HG02623 (cell line): Measurements from ENCODE around the gene FAM124A.
A peak's percentile ranks its signal among the peaks of the same experiment; 100 is the strongest.

Experiments
- ATAC-seq: cut with Tn5 transposase; IDR thresholded peaks from one replicate; pipeline ENCODE4 v1.9.1; 2021; ENCODE audit warnings: moderate library complexity; ENCODE audit not compliant: unreplicated experiment

Gene FAM124A

DNA sequence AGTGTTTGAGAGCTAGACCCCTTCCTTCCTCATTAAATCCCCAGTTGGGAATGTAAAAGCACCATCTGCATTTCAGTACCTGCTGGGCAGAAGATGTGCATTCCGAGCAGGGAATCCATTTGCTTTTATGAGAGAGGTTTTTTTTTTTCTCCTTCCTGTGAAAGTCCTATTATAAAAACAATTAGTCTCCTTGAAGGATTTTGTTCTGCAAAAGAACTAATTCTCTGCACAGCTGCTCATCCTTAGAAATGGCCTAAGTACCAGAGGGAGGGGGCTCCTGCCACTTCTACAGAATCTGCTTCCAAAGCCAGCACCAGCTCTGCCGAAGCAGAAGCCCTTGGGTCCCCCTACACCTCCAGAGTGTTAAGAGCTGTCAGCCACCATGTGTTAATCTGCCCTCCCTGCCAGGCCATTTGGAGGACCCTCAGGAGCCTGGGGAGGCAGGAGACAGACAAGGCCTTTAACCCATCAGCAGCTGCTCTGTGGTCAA is 80.9 kb downstream of the FAM124A start:
- ATAC-seq: no peak

DNA sequence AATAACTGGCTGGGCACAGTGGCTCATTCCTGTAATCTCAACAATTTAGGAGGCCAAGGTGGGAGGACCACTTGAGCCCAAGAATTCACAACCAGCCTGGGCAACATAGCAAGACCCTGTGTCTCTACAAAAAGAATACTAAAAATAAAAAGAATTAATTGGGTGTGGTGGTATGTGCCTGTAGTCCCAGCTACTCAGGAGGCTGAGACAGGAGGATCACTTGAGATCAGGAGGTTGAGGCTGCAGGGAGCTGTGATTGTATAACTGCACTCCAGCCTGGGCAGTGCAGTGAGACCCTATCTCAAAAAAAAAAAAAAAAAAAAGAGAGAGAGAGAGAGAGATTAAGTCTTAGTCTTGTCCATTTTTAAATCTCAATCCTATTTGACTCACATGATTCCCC is 81.7 kb downstream of the FAM124A start:
- no peak for ATAC-seq

DNA sequence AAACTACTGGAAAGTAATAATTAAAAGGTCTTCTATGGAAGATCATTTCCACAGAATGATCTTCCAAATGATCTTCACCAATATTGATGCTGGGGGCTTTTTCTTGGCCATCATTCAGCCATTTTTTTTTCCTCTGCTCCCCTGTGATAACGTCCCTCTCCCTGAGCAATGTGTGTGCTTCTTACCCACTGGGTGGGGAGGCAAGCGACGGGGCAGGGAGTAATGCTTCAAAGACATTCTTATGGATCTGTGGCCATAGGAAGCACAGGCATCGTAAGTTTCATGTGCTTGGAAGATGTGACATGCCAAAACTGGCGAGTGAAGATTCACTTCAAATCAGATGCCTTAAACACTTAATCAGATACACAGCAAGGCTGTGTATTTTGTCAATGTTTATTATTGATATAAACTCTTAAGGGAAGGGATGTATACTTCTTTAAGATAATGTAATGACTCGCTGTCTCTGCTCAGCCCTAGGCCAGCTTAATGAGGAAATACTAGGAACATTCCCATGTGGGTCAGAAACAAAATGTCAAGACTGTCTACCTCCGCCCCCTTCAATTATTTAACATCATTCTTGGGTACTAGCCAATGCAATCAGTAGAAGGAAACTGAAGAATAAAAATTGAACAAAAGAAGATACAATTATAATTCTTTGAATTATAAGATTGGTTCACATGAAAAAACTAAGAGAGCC is 83.2 kb downstream of the FAM124A start:
- no peak for ATAC-seq

GRCh38 chr13:51308781-51309180 is 86.6 kb downstream of the FAM124A start:
- ATAC-seq: no peak

- no peak for ATAC-seq
Observed at GRCh38 chr13:51311231-51311630, 89.0 kb downstream of the FAM124A start.

GRCh38 chr13:51311957-51312520 is 89.8 kb downstream of the FAM124A start:
- no peak for ATAC-seq

DNA sequence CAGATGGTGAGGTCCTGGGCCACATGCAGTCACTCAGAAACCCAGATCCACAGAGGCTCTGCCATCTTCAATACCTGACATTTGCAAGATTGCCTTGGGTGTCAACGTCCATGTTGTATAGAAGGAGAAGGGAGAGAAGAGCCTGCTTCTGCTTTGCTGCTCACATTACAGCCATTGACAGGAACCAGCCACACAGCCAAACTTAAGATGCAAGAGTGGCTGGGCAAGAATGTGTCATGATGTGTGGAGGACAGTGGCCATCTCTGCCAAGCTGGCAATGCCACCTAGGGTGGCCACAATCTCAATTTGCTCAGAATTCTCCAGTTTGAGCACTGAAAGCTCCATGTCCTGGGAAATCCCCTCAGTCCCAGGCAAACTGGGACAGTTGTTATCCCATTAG is 91.4 kb downstream of the FAM124A start:
- no peak for ATAC-seq

DNA sequence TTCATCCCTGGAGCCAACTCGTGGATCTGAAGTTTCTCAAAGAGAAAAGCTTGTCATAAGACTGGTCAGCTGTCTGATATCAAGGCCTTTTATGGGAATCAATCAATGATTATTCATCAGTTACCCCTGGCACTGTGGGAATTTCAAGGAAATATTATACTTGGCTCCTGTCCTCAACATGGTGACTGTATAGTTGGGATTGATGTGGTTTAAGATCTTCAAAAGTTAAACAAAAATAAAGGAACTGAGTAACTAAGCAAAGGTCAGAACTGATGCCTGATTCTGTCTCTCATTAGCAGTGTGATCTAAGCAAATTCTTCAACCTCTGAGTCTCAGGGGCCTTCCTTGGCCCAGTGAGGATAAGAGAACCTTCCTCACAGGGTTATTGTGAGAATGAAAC is 95.1 kb downstream of the FAM124A start:
- ATAC-seq: no peak

DNA sequence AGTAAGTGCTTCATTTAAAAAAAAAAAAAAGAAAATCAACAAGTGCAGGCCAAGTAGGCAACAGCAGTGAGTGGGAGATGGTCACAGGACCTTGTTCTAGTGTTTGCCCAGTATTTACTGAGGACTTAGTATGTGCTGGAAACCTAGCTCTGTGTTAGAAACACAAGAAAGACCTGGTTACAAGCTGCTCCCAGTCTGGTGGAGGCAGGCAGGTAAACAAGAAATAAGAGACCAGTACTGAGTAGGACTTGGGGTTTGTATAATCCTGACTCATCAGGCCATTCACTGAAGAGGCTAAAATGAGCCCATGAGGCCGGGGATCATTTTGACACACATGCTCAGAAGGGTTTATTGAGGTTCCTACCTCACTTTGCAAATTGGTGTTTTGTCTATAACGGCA is 95.8 kb downstream of the FAM124A start:
- ATAC-seq: no peak

- ATAC-seq: no peak
Observed at GRCh38 chr13:51318876-51319275, 96.7 kb downstream of the FAM124A start.

DNA sequence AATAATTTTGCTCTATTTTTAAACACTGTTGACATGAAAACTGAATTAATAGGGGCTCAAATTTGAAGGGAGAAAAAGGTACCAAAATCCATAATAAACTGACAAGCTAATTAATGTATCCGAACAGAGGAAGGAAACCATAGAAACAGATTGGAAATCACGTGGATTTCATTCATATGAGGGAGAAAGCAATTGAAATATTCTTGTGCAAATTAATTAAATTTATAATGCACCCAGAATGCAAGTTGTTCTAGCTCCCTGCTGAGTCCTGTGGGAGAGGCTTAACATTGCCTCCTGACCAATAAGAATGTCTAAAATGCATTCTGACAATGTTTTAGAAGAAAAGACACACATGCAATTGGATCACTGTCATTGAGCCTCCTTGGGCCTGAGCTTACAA is 99.6 kb downstream of the FAM124A start:
- no peak for ATAC-seq

- ATAC-seq: no peak
Observed at GRCh38 chr13:51322826-51323225, 100.6 kb downstream of the FAM124A start.

DNA sequence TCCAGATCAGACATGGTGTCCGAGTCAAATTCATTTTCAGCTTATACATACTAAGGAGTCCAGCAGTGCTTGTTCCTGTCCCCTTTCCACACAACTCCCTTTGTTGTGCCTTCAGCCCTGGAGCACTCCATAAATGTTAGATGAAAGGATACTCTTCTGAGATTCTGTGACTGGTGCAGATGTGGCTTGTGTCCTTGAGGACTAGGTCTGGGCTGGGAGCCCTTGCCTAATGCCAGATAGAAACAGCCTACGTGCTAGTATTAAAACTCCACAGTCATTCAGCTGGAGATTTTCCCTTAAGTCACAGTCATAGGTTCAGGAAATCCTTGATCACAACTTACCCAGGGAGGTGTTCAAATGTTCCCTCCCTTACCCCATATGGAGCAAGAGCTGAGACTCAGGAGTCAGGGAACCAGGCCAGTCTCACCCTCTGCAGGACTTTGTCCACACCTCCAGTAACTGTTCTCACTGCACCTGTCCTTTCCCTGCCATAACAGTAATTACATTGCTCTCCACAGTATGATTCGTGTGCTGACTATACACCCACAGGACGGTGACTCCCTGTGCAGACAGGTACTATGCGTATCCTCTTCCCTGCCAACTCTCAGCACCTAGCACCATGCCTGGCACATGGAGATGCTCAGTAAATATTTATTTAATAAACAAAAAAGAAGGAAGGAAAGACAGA is 101.8 kb downstream of the FAM124A start:
- no peak for ATAC-seq

DNA sequence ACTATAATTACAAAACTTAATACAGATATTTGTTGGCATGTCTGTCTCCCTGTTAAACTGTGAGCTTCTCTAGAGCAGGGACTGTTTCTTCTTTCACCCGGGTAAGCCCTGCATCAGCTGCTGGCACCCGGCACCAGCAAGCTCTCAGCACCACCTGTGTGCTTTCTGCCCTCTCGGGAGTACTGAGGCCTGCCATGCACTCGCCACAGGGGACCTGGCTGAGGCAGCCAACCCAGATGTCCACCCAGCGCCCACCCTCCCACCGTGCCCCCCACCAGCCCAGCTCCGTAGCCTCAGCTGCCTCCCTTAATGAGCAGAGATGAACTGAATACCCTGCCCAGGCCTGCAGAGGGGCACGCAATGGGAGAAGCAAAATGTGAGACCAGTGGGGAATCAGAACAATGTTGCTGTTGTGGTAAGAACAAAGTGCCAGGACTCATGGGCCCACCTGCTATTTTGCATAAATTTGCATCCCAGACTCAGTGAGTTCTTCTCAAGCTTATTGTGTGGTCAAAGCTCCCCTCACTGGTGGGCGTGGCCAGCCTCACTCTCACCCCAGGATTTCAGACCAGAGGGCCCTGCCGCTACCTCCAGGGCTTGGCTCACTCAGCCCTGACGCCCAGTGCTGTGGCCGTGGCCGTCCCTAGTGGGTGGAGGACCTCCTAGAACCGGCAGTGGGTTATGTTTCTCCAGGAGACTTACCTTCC is 102.7 kb downstream of the FAM124A start:
- ATAC-seq: no peak

DNA sequence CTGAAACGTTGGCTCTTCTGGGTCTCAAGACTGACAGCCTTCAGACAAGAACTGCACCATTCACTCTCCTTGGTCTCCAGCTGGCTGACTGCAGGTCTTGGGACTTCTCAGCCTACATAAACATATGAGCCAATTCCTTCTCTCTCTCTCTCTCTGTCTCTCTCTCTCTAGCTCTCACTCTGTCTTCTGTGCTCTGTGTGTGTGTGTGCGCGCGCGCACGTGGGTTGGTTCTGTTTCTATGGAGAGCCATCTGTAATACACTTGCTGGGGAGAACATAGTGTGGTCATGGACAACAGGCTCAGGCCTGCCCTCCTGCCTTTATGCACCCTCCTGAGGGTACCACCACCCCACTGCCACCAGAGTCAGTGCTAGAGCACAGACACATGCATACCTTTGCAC is 103.6 kb downstream of the FAM124A start:
- no peak for ATAC-seq

DNA sequence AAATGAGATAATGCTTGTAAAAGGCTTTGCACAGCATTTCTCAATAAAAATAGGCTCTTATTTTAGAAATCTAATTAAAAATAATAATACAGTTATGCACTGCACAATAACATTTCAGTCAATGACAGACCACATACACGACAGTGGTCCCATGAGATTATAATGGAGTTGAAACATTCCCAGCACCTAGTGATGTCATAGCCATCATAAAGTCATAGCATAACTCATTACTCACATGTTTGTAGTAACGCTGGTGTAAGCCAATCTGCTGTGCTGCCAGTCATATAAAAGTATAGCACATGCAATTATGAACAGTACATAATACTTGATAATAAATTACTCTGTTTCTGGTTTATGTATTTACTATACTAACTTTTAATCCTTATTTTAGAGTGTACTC is 104.6 kb downstream of the FAM124A start:
- no peak for ATAC-seq

GRCh38 chr13:51327961-51328360 is 105.8 kb downstream of the FAM124A start:
- no peak for ATAC-seq

- ATAC-seq: no peak
Observed at GRCh38 chr13:51328488-51328887, 106.3 kb downstream of the FAM124A start.

DNA sequence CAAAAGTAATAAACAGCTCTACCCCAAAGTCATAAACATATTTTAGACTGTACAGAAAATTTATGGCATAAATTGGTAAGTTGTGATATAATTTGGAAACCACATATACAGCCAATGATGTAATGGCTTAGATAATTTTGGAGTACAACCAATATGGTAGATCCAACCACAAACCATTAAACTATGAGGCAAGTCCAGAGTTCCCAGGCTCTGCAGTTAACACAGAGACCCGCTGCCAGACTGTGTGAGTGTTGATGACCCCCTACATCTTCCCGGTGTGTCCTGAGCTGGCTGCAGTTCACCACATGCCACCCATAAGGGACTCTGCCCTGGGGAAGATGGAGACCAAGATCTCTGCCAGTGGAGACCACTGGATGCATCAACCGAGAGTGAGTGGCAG is 107.4 kb downstream of the FAM124A start:
- no peak for ATAC-seq

DNA sequence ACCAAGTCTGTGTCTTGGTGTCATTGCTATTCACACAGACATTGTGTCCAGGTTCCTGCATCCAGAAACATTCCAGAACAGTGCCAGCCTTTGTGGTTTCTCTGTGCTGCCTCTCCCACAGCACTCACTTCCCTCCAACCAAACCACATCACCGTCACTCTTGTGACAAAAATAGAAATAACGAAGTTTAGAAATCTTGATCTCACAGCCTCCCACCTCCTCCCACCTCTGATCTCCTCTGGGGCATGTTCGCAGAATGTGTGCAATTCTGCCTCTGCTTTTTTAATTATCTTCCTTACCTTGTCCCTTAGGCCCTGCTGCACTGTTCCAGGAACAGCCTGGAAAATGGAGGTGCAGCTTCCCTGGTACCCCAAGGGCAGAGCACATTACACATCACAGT is 108.6 kb downstream of the FAM124A start:
- no peak for ATAC-seq

GRCh38 chr13:51331354-51331861 is 109.2 kb downstream of the FAM124A start:
- peak; percentile 46 for ATAC-seq
